ENCODE results near the gene CACNA1C.

- TF ChIP-seq, protein P1, sequence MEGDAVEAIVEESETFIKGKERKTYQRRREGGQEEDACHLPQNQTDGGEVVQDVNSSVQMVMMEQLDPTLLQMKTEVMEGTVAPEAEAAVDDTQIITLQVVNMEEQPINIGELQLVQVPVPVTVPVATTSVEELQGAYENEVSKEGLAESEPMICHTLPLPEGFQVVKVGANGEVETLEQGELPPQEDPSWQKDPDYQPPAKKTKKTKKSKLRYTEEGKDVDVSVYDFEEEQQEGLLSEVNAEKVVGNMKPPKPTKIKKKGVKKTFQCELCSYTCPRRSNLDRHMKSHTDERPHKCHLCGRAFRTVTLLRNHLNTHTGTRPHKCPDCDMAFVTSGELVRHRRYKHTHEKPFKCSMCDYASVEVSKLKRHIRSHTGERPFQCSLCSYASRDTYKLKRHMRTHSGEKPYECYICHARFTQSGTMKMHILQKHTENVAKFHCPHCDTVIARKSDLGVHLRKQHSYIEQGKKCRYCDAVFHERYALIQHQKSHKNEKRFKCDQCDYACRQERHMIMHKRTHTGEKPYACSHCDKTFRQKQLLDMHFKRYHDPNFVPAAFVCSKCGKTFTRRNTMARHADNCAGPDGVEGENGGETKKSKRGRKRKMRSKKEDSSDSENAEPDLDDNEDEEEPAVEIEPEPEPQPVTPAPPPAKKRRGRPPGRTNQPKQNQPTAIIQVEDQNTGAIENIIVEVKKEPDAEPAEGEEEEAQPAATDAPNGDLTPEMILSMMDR (conservative IDR thresholded peaks at IDR 0.05; ENCODE audit: low read length) = no peak
- TF ChIP-seq EZH2phosphoT487 (IDR thresholded peaks at IDR 0.05; ENCODE audit: borderline replicate concordance, low read depth, low read length) = no peak
These were observed 609.7 kb downstream of the CACNA1C start for GRCh38 chr12:2662524-2662923.
